ENCODE results near the gene RAB27A. TPM values are rescaled to one million over a fixed set of nuclear protein-coding genes. Genes with fewer than 3 reads are reported as not detected.

RAB27A gene
- total RNA-seq, 1 experiment from 2014 or later = 8.7 TPM

DNA sequence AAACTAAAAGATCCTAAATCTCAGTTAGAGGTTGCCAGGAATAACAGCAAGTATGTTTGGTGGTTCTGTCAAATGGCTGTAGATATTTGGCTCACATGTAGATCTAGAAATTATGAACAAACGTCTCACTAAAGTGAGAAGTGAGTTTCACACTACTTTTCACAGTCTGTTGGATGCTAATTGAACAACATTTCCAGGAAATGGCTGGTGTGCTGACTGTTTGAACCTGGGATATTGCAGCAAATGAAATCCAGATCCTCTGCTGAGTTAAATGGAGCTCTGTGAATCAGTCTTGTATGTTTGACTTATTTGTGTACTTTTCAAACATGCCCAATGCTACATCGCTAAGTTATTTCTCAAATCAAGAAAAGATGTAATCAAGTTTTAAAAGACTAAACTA is 71.6 kb downstream of the RAB27A start:
- H3K36me3 Mint-ChIP-seq (ENCODE audit: insufficient read depth, unreplicated experiment) = no peaks in the 10 kb centered on the region
- no peaks in the 10 kb centered on the region for H3K9me3 ChIP-seq
- POLR2A ChIA-PET = no interaction called here
- no peaks in the 10 kb centered on the region for H3K27me3 ChIP-seq (replicated peaks; ENCODE audit: control insufficient read depth, insufficient read depth, low read length)
- no TSS peak for BruUV-seq (replicated peaks)
- no peak overlapping the region for H3K4me3 ChIP-seq (ENCODE audit: low read depth, low read length)
- H3K27me3 Mint-ChIP-seq (ENCODE audit: insufficient read depth, unreplicated experiment) = no peaks in the 10 kb centered on the region
- DNase-seq = no peak
- no peak overlapping the region for H3K4me3 Mint-ChIP-seq (ENCODE audit: unreplicated experiment)
- no peaks in the 10 kb centered on the region for H3K9me3 Mint-ChIP-seq (ENCODE audit: unreplicated experiment)
- no peak for TF ChIP-seq CTCF (IDR thresholded peaks at IDR 0.05; ENCODE audit: insufficient read depth in 1 of 2, low read depth in 1 of 2, low read length in 1 of 2, severe bottlenecking in 1 of 2, unreplicated experiment in 1 of 2)
- CTCF ChIA-PET = interaction anchor here (1.6 kb wide), 1 partner anchor 73 kb away, joined by 5 read pairs; no protein-coding TSS in a partner anchor
- H3K4me1 ChIP-seq = 0 out of 2 replicates have a peak, but pooled peaks cover 8% of the 10 kb centered on the region
- H3K4me1 Mint-ChIP-seq (ENCODE audit: low read depth, unreplicated experiment) = peaks cover 10% of the 10 kb centered on the region
- H3K27ac Mint-ChIP-seq (ENCODE audit: unreplicated experiment) = no peak overlapping the region
- no peaks in the 10 kb centered on the region for H3K36me3 ChIP-seq (ENCODE audit: control insufficient read depth, insufficient read depth, low read length)
- intact Hi-C loops (cut with micrococcal nuclease; ENCODE audit: unreplicated experiment) = loop anchor here (5.0 kb wide), 1 partner anchor 424 kb away; no protein-coding TSS in a partner anchor

- Mint-ChIP-seq H3K4me1 (ENCODE audit: low read depth, unreplicated experiment) (no peaks in the 10 kb centered on the region), H3K27ac (ENCODE audit: unreplicated experiment) (no peak overlapping the region), H3K4me3 (ENCODE audit: unreplicated experiment) (no peak overlapping the region), H3K27me3 (ENCODE audit: insufficient read depth, unreplicated experiment) (no peaks in the 10 kb centered on the region), H3K36me3 (ENCODE audit: insufficient read depth, unreplicated experiment) (peaks cover 1% of the 10 kb centered on the region), H3K9me3 (ENCODE audit: unreplicated experiment) (peaks cover 6% of the 10 kb centered on the region)
- no TSS peak for BruUV-seq (replicated peaks)
- CTCF ChIA-PET = no interaction called here
- intact Hi-C loops (cut with micrococcal nuclease; ENCODE audit: unreplicated experiment) = no loop called here
- Histone ChIP-seq H3K36me3 (ENCODE audit: control insufficient read depth, insufficient read depth, low read length) (no peaks in the 10 kb centered on the region), H3K4me3 (ENCODE audit: low read depth, low read length) (no peak overlapping the region), H3K27me3 (replicated peaks; ENCODE audit: control insufficient read depth, insufficient read depth, low read length) (no peaks in the 10 kb centered on the region), H3K4me1 (no peaks in the 10 kb centered on the region), H3K9me3 (no peaks in the 10 kb centered on the region)
- TF ChIP-seq CTCF (IDR thresholded peaks at IDR 0.05; ENCODE audit: insufficient read depth in 1 of 2, low read depth in 1 of 2, low read length in 1 of 2, severe bottlenecking in 1 of 2, unreplicated experiment in 1 of 2) = no peak
- DNase-seq = no peak
- POLR2A ChIA-PET = no interaction called here
Observed at GRCh38 chr15:55204464-55204863, 85.1 kb downstream of the RAB27A start.

DNA sequence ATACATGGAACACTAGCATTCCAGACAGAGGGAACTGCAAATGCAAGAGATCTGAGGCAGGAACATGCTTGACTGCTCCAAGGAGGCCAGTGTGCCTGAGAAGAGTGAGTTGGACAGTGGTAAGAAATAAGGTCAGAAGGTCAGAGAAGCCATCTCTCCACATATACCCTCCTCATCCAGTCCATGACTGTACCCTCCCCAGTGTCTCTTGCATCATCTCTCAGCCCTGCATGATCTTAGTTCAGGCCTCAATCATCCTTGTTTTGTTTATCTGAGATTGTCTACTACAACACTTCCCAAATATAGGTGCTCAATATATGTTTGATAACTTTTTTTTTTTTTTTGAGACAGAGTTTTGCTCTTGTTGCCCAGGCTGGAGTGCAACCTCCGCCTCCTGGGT is 87.4 kb downstream of the RAB27A start:
- Mint-ChIP-seq H3K27me3 (ENCODE audit: insufficient read depth, unreplicated experiment) (no peaks in the 10 kb centered on the region), H3K9me3 (ENCODE audit: unreplicated experiment) (peaks cover 16% of the 10 kb centered on the region), H3K36me3 (ENCODE audit: insufficient read depth, unreplicated experiment) (peaks cover 4% of the 10 kb centered on the region), H3K4me3 (ENCODE audit: unreplicated experiment) (no peak overlapping the region), H3K4me1 (ENCODE audit: low read depth, unreplicated experiment) (no peaks in the 10 kb centered on the region), H3K27ac (ENCODE audit: unreplicated experiment) (no peak overlapping the region)
- no peaks in the 10 kb centered on the region for H3K27me3 ChIP-seq (replicated peaks; ENCODE audit: control insufficient read depth, insufficient read depth, low read length)
- ChIA-PET CTCF (no interaction called here), POLR2A (no interaction called here)
- intact Hi-C loops (cut with micrococcal nuclease; ENCODE audit: unreplicated experiment) = no loop called here
- no peaks in the 10 kb centered on the region for H3K4me1 ChIP-seq
- H3K9me3 ChIP-seq = no peaks in the 10 kb centered on the region
- no TSS peak for BruUV-seq (replicated peaks)
- no peak for DNase-seq
- no peaks in the 10 kb centered on the region for H3K36me3 ChIP-seq (ENCODE audit: control insufficient read depth, insufficient read depth, low read length)
- no peak for TF ChIP-seq CTCF (IDR thresholded peaks at IDR 0.05; ENCODE audit: insufficient read depth in 1 of 2, low read depth in 1 of 2, low read length in 1 of 2, severe bottlenecking in 1 of 2, unreplicated experiment in 1 of 2)
- H3K4me3 ChIP-seq (ENCODE audit: low read depth, low read length) = no peak overlapping the region
